Stimulated activated naive CD8-positive, alpha-beta T cell treated with anti-CD3 and anti-CD28 coated beads, Interleukin-15, Interleukin-2, amounts not matched to agents 100 ng/mL and 50 ng/mL, for 24 hours (primary cell): ENCODE data around the gene ATXN7L1.
"Not testable (repeated sequence)": the region's sequence is repeated elsewhere in the genome, so short reads cannot be mapped to it uniquely, and the experiment has no call there.

Experiments used
- H3K27ac Mint-ChIP-seq: one replicate; pipeline ENCODE4 v1.8.0; 2021; ENCODE audit warnings: mild to moderate bottlenecking, mixed read lengths
- H3K27me3 Mint-ChIP-seq: one replicate; pipeline ENCODE4 v1.8.0; 2021; ENCODE audit warnings: mixed read lengths
- H3K36me3 Mint-ChIP-seq: one replicate; pipeline ENCODE4 v1.8.0; 2021; ENCODE audit warnings: low read depth, mixed read lengths
- H3K4me1 Mint-ChIP-seq: one replicate; pipeline ENCODE4 v1.8.0; 2021; ENCODE audit warnings: low read depth, mixed read lengths
- H3K4me3 Mint-ChIP-seq: one replicate; pipeline ENCODE4 v1.8.0; 2021; ENCODE audit warnings: mild to moderate bottlenecking, mixed read lengths
- H3K9me3 Mint-ChIP-seq: one replicate; pipeline ENCODE4 v1.8.0; 2021; ENCODE audit warnings: mixed read lengths

ATXN7L1 gene

GRCh38 chr7:105703207-105703930, 173.0 kb downstream of the ATXN7L1 start:
- Mint-ChIP-seq H3K36me3 (no peaks in the 10 kb centered on the region), H3K4me1 (peaks cover 12% of the 10 kb centered on the region), H3K27me3 (no peaks in the 10 kb centered on the region), H3K4me3 (no peak overlapping the region), H3K9me3 (no peaks in the 10 kb centered on the region), H3K27ac (no peak overlapping the region)

GRCh38 chr7:105699568-105700236, 176.7 kb downstream of the ATXN7L1 start:
- H3K36me3 Mint-ChIP-seq, result no peaks in the 10 kb centered on the region
- no peaks in the 10 kb centered on the region for H3K27me3 Mint-ChIP-seq
- no peak overlapping the region for H3K27ac Mint-ChIP-seq
- peaks cover 4% of the 10 kb centered on the region for H3K9me3 Mint-ChIP-seq
- H3K4me3 Mint-ChIP-seq, result no peak overlapping the region
- H3K4me1 Mint-ChIP-seq, result no peaks in the 10 kb centered on the region

GRCh38 chr7:105698531-105698930, 177.9 kb downstream of the ATXN7L1 start:
- Mint-ChIP-seq H3K4me1 (peaks cover 3% of the 10 kb centered on the region), H3K27me3 (no peaks in the 10 kb centered on the region), H3K36me3 (no peaks in the 10 kb centered on the region), H3K4me3 (no peak overlapping the region), H3K27ac (no peak overlapping the region), H3K9me3 (peaks cover 4% of the 10 kb centered on the region)

GRCh38 chr7:105697753-105698152, 178.6 kb downstream of the ATXN7L1 start:
- Mint-ChIP-seq H3K27me3 (no peaks in the 10 kb centered on the region), H3K4me3 (no peak overlapping the region), H3K9me3 (peaks cover 4% of the 10 kb centered on the region), H3K36me3 (no peaks in the 10 kb centered on the region), H3K4me1 (peaks cover 11% of the 10 kb centered on the region), H3K27ac (no peak overlapping the region)

GRCh38 chr7:105697169-105697568, 179.2 kb downstream of the ATXN7L1 start:
- not testable (repeated sequence) for H3K36me3 Mint-ChIP-seq, H3K4me3 Mint-ChIP-seq, H3K9me3 Mint-ChIP-seq, H3K27ac Mint-ChIP-seq, H3K27me3 Mint-ChIP-seq
- H3K4me1 Mint-ChIP-seq, result peaks cover 17% of the 10 kb centered on the region

- Mint-ChIP-seq H3K27me3 (no peaks in the 10 kb centered on the region), H3K36me3 (no peaks in the 10 kb centered on the region), H3K9me3 (peaks cover 4% of the 10 kb centered on the region), H3K4me1 (peaks cover 50% of the 10 kb centered on the region), H3K4me3 (no peak overlapping the region), H3K27ac (no peak overlapping the region)
Measured at GRCh38 chr7:105693576-105693975, 182.8 kb downstream of the ATXN7L1 start.

GRCh38 chr7:105691680-105692564, 184.5 kb downstream of the ATXN7L1 start:
- Mint-ChIP-seq H3K36me3 (no peaks in the 10 kb centered on the region), H3K27ac (peak overlapping the region; percentile 86), H3K4me1 (peaks cover 50% of the 10 kb centered on the region)

GRCh38 chr7:105691082-105691679, 185.2 kb downstream of the ATXN7L1 start:
- Mint-ChIP-seq H3K4me1 (peaks cover 50% of the 10 kb centered on the region), H3K27ac (peak overlapping the region; percentile 86), H3K4me3 (peak overlapping the region; percentile 88), H3K9me3 (no peaks in the 10 kb centered on the region), H3K27me3 (no peaks in the 10 kb centered on the region), H3K36me3 (no peaks in the 10 kb centered on the region)

More at GRCh38 chr7:105691680-105692564, 184.5 kb downstream of the ATXN7L1 start:
- Mint-ChIP-seq H3K9me3 (no peaks in the 10 kb centered on the region), H3K4me3 (peak overlapping the region; percentile 88), H3K27me3 (no peaks in the 10 kb centered on the region)

GRCh38 chr7:105690325-105690945, 186.0 kb downstream of the ATXN7L1 start:
- Mint-ChIP-seq H3K36me3 (no peaks in the 10 kb centered on the region), H3K27me3 (no peaks in the 10 kb centered on the region), H3K9me3 (no peaks in the 10 kb centered on the region), H3K4me1 (peaks cover 50% of the 10 kb centered on the region), H3K27ac (peak overlapping the region; percentile 86), H3K4me3 (peak overlapping the region; percentile 88)

GRCh38 chr7:105689067-105689819, 187.2 kb downstream of the ATXN7L1 start:
- H3K4me3 Mint-ChIP-seq, result no peak overlapping the region
- no peaks in the 10 kb centered on the region for H3K9me3 Mint-ChIP-seq
- H3K27ac Mint-ChIP-seq, result no peak overlapping the region
- H3K4me1 Mint-ChIP-seq, result peaks cover 50% of the 10 kb centered on the region
- no peaks in the 10 kb centered on the region for H3K27me3 Mint-ChIP-seq
- H3K36me3 Mint-ChIP-seq, result no peaks in the 10 kb centered on the region

- H3K36me3 Mint-ChIP-seq, result no peaks in the 10 kb centered on the region
- no peak overlapping the region for H3K4me3 Mint-ChIP-seq
- peaks cover 47% of the 10 kb centered on the region for H3K4me1 Mint-ChIP-seq
- H3K9me3 Mint-ChIP-seq, result no peaks in the 10 kb centered on the region
- H3K27me3 Mint-ChIP-seq, result no peaks in the 10 kb centered on the region
- no peak overlapping the region for H3K27ac Mint-ChIP-seq
Measured at GRCh38 chr7:105688617-105689016, 187.8 kb downstream of the ATXN7L1 start.

- no peak overlapping the region for H3K27ac Mint-ChIP-seq
- no peaks in the 10 kb centered on the region for H3K36me3 Mint-ChIP-seq
- H3K4me3 Mint-ChIP-seq, result no peak overlapping the region
- H3K4me1 Mint-ChIP-seq, result peaks cover 13% of the 10 kb centered on the region
- H3K9me3 Mint-ChIP-seq, result no peaks in the 10 kb centered on the region
- H3K27me3 Mint-ChIP-seq, result no peaks in the 10 kb centered on the region
Measured at GRCh38 chr7:105685161-105685560, 191.2 kb downstream of the ATXN7L1 start.

GRCh38 chr7:105682341-105683060, 193.9 kb downstream of the ATXN7L1 start:
- Mint-ChIP-seq H3K4me3 (no peak overlapping the region), H3K36me3 (no peaks in the 10 kb centered on the region), H3K27ac (no peak overlapping the region), H3K27me3 (no peaks in the 10 kb centered on the region), H3K4me1 (peaks cover 23% of the 10 kb centered on the region), H3K9me3 (no peaks in the 10 kb centered on the region)
